H1 (cell line): ENCODE measurements around the gene SLC4A7. TPM values are rescaled to one million over a fixed set of nuclear protein-coding genes. Genes with fewer than 3 reads are reported as not detected.

Experiments
- CTCF ChIA-PET: fragments of 300-600 bp; sonication (Branson Sonifier 250); formaldehyde crosslinking; loops from one replicate; lab custom pipeline; 2021; ENCODE audit not compliant: partially characterized antibody; lab: Charles Lee
- POLR2A ChIA-PET: fragments of 300-600 bp; sonication (Branson Sonifier 250); formaldehyde crosslinking; loops from one replicate; lab custom pipeline; 2021; ENCODE audit warnings: inconsistent platforms; ENCODE audit not compliant: partially characterized antibody; lab: Charles Lee
- DNase-seq, 2 experiments: peaks; one replicate each; pipeline versions ENCODE4 v3.0.0 to v3.0.0-alpha.2; 2010 to 2022; ENCODE audit warnings: low spot score in 2 of 2, low read depth in 1 of 2, mixed read lengths in 1 of 2
- FAIRE-seq: peaks from 2 replicates; lab custom pipeline; 2011; peaks lifted over from hg19 to GRCh38; lab: Jason Lieb, UNC
- H2AFZ ChIP-seq: 2 replicates; pipeline ENCODE4 v1.8.1; 2012; ENCODE audit warnings: low read length, inconsistent platforms
- H2AK5ac ChIP-seq: 2 replicates; pipeline ENCODE4 v1.6.1; 2013; ENCODE audit warnings: low read depth, low read length
- H2BK120ac ChIP-seq: replicated peaks from 2 replicates; pipeline ENCODE3; 2013; ENCODE audit warnings: low read depth, low read length, inconsistent platforms
- H2BK12ac ChIP-seq: 2 replicates; pipeline ENCODE4 v1.6.1; 2013; ENCODE audit warnings: low read depth, low read length
- H2BK15ac ChIP-seq: 2 replicates; pipeline ENCODE4 v1.6.1; 2013; ENCODE audit warnings: low read length
- H2BK20ac ChIP-seq: 2 replicates; pipeline ENCODE4 v1.6.1; 2013; ENCODE audit warnings: low read length
- H2BK5ac ChIP-seq: 2 replicates; pipeline ENCODE4 v1.6.1; 2013; ENCODE audit warnings: low read depth, low read length
- H3K14ac ChIP-seq: 2 replicates; pipeline ENCODE4 v1.6.1; 2013; ENCODE audit warnings: inconsistent platforms; ENCODE audit not compliant: insufficient read length
- H3K18ac ChIP-seq: 2 replicates; pipeline ENCODE4 v1.6.1; 2013; ENCODE audit warnings: low read length; ENCODE audit errors: extremely low read depth
- H3K23ac ChIP-seq: 2 replicates; pipeline ENCODE4 v1.6.1; 2013; ENCODE audit warnings: inconsistent platforms; ENCODE audit not compliant: insufficient read length
- H3K23me2 ChIP-seq: 2 replicates; pipeline ENCODE4 v1.6.1; 2013; ENCODE audit warnings: low read depth, low read length
- H3K27ac ChIP-seq: 2 replicates; pipeline ENCODE4 v1.6.1; 2011; ENCODE audit warnings: low read depth, low read length, inconsistent platforms
- H3K27me3 ChIP-seq, 4 experiments: replicated peaks in 1 of 4; 1 replicate in 1 of 4; 2 replicates in 3 of 4; pipeline versions ENCODE4 v1.6.1 to v1.8.1; 2011 to 2013; ENCODE audit warnings: low read length in 3 of 4, mild to moderate bottlenecking in 3 of 4, inconsistent platforms in 2 of 4, mixed read lengths in 2 of 4, moderate library complexity in 1 of 4; ENCODE audit not compliant: control insufficient read depth in 3 of 4, insufficient read depth in 3 of 4; ENCODE audit errors: extremely low read depth in 1 of 4
- H3K36me3 ChIP-seq, 4 experiments: 2 replicates each; pipeline versions ENCODE4 v1.6.1 to v1.8.1; 2011 to 2013; ENCODE audit warnings: mild to moderate bottlenecking in 4 of 4, low read length in 3 of 4, moderate library complexity in 2 of 4, control low read depth in 1 of 4, inconsistent platforms in 1 of 4; ENCODE audit not compliant: insufficient read depth in 4 of 4, control insufficient read depth in 2 of 4
- H3K4ac ChIP-seq: replicated peaks from 2 replicates; pipeline ENCODE3; 2013; ENCODE audit warnings: low read length, low read depth, mixed read lengths, inconsistent platforms; ENCODE audit not compliant: insufficient read length
- H3K4me1 ChIP-seq, 4 experiments: replicated peaks in 1 of 4; 1 replicate in 1 of 4; 2 replicates in 3 of 4; pipeline versions ENCODE4 v1.6.1 to v1.8.1; 2011 to 2013; ENCODE audit warnings: low read length in 3 of 4, inconsistent platforms in 2 of 4, mixed read lengths in 1 of 4; ENCODE audit not compliant: insufficient read depth in 4 of 4, control insufficient read depth in 3 of 4
- H3K4me2 ChIP-seq, 2 experiments: 2 replicates each; pipeline versions ENCODE4 v1.6.1 to v1.8.1; 2011 to 2013; ENCODE audit warnings: low read depth in 2 of 2, low read length in 2 of 2, control low read depth in 1 of 2, inconsistent platforms in 1 of 2, mild to moderate bottlenecking in 1 of 2; ENCODE audit not compliant: insufficient read depth in 1 of 2
- H3K4me3 ChIP-seq, 4 experiments: fragments of 200-600, 300-600 bp in 1 of 4; sonication (generic), shearing (Covaris generic), sonication (Bioruptor Twin) in 1 of 4; 2 replicates each; pipeline versions ENCODE4 v1.5.1 to v1.8.1; 2011 to 2016; ENCODE audit warnings: low read length in 4 of 4, low read depth in 3 of 4, control low read depth in 2 of 4, inconsistent platforms in 2 of 4, mild to moderate bottlenecking in 2 of 4, mixed read lengths in 1 of 4, moderate library complexity in 1 of 4; ENCODE audit not compliant: insufficient read depth in 2 of 4; ENCODE audit errors: extremely low read depth in 1 of 4
- H3K56ac ChIP-seq: replicated peaks from 2 replicates; pipeline ENCODE3; 2013; ENCODE audit warnings: low read depth, mild to moderate bottlenecking, mixed read lengths, low read length, inconsistent platforms; ENCODE audit not compliant: insufficient read length
- H3K79me1 ChIP-seq: 2 replicates; pipeline ENCODE4 v1.6.1; 2013; ENCODE audit warnings: low read depth, low read length, control low read depth
- H3K79me2 ChIP-seq, 2 experiments: 2 replicates each; pipeline versions ENCODE4 v1.6.1 to v1.8.1; 2012 to 2013; ENCODE audit warnings: low read length in 2 of 2, mild to moderate bottlenecking in 2 of 2, inconsistent platforms in 1 of 2; ENCODE audit not compliant: insufficient read depth in 2 of 2, control insufficient read depth in 1 of 2
- H3K9ac ChIP-seq, 4 experiments: replicated peaks in 1 of 4; 1 replicate in 1 of 4; 2 replicates in 3 of 4; pipeline versions ENCODE4 v1.6.1 to v1.8.1; 2011 to 2013; ENCODE audit warnings: low read depth in 3 of 4, low read length in 3 of 4, control low read depth in 2 of 4, mild to moderate bottlenecking in 2 of 4, moderate library complexity in 2 of 4, inconsistent platforms in 1 of 4; ENCODE audit errors: extremely low read depth in 1 of 4
- H3K9me3 ChIP-seq, 2 experiments: 2 replicates each; pipeline versions ENCODE4 v1.6.1 to v1.8.1; 2012 to 2013; ENCODE audit warnings: mild to moderate bottlenecking in 2 of 2, moderate library complexity in 2 of 2, control low read depth in 1 of 2, inconsistent platforms in 1 of 2, low read depth in 1 of 2, low read length in 1 of 2, mixed read lengths in 1 of 2; ENCODE audit not compliant: insufficient read depth in 2 of 2
- H4K20me1 ChIP-seq, 2 experiments: replicated peaks in 1 of 2; 2 replicates each; pipeline versions ENCODE3 to v1.8.1; 2011 to 2013; ENCODE audit warnings: inconsistent platforms in 2 of 2, low read length in 2 of 2, mild to moderate bottlenecking in 1 of 2; ENCODE audit not compliant: insufficient read depth in 2 of 2, control insufficient read depth in 1 of 2
- H4K5ac ChIP-seq: 2 replicates; pipeline ENCODE4 v1.6.1; 2013; ENCODE audit warnings: low read length, low read depth, mixed read lengths, inconsistent platforms; ENCODE audit not compliant: insufficient read length
- H4K8ac ChIP-seq: 2 replicates; pipeline ENCODE4 v1.8.0; 2013; ENCODE audit warnings: mild to moderate bottlenecking, moderate library complexity, low read length, inconsistent platforms; ENCODE audit not compliant: insufficient read depth; ENCODE audit errors: extremely low read depth
- H4K91ac ChIP-seq: replicated peaks from 2 replicates; pipeline ENCODE3; 2013; ENCODE audit warnings: low read length, mixed read lengths, inconsistent platforms; ENCODE audit not compliant: insufficient read length
- FOSL1 ChIP-seq: IDR thresholded peaks from 2 replicates; pipeline ENCODE4 v1.6.1; 2011; ENCODE audit warnings: mild to moderate bottlenecking, low read depth, low read length, moderate library complexity; ENCODE audit not compliant: insufficient read depth
- KDM1A ChIP-seq: fragments of 200-600, 300-600 bp; sonication (generic); IDR thresholded peaks from 2 replicates; pipeline ENCODE4 v1.7.1; 2016; ENCODE audit warnings: mild to moderate bottlenecking, low read length, borderline replicate concordance
- POLR2AphosphoS5 ChIP-seq: IDR thresholded peaks from 2 replicates; pipeline ENCODE4 v1.6.1; 2011; ENCODE audit warnings: low read depth, low read length
- RAD21 ChIP-seq, 2 experiments: IDR thresholded peaks in 1 of 2; conservative IDR thresholded peaks in 1 of 2; 2 replicates each; pipeline ENCODE4 v1.6.1; 2011; ENCODE audit warnings: low read depth in 2 of 2, low read length in 2 of 2, improper control_type of control experiment in 1 of 2, inconsistent platforms in 1 of 2, mild to moderate bottlenecking in 1 of 2, moderate library complexity in 1 of 2
- SIN3A ChIP-seq, 2 experiments: IDR thresholded peaks in 1 of 2; conservative IDR thresholded peaks in 1 of 2; 2 replicates each; pipeline ENCODE4 v1.6.1; 2011 to 2012; ENCODE audit warnings: low read length in 2 of 2, improper control_type of control experiment in 1 of 2, low read depth in 1 of 2, mild to moderate bottlenecking in 1 of 2
- WGBS, 2 experiments: shearing (Covaris generic) in 1 of 2; methylation state at CpG; one replicate each; pipeline versions ENCODE4 v1.1.6 to v1.1.7; 2013 to 2015; ENCODE audit warnings: low lambda C conversion rate in 2 of 2, mixed read lengths in 2 of 2, inconsistent platforms in 1 of 2, low coverage in 1 of 2, missing lambda C conversion rate in 1 of 2; ENCODE audit not compliant: insufficient replicate concordance in 2 of 2, insufficient coverage in 1 of 2, insufficient read length in 1 of 2; ENCODE audit errors: extremely low coverage in 1 of 2, missing lambda C conversion rate in 1 of 2; 5-methylcytosine and 5-hydroxymethylcytosine counted together
- polyA plus RNA-seq, 7 experiments: library from polyadenylated mRNA; depleted of rRNA in 3 of 7; stranded (reverse) in 5 of 7; unstranded in 2 of 7; fragments of >200 nt in 5 of 7; fragments of 200-250 nt in 2 of 7; gene quantifications; 1 replicate in 5 of 7; 2 replicates in 1 of 7; 4 replicates in 1 of 7; pipeline versions ENCODE4 v1.2.1 to v1.2.3, GENCODE V29; 2011 to 2013; ENCODE audit warnings: missing spikeins in 2 of 7, mixed read lengths in 2 of 7
- total RNA-seq: library from RNA; stranded (reverse); fragmentation: NEBNext Ultra II Directional; extraction: Animal tissue kit (Norgen Biotek cat#: 25700); gene quantifications from 2 replicates; pipeline ENCODE4 v1.2.1, GENCODE V29; 2021

Gene SLC4A7
- total and polyA plus RNA-seq, 2 of the 8 experiments (the other 6 are each of a cell fraction or from before 2014, with no cell fraction given) = 14.9 to 70.5 TPM

DNA sequence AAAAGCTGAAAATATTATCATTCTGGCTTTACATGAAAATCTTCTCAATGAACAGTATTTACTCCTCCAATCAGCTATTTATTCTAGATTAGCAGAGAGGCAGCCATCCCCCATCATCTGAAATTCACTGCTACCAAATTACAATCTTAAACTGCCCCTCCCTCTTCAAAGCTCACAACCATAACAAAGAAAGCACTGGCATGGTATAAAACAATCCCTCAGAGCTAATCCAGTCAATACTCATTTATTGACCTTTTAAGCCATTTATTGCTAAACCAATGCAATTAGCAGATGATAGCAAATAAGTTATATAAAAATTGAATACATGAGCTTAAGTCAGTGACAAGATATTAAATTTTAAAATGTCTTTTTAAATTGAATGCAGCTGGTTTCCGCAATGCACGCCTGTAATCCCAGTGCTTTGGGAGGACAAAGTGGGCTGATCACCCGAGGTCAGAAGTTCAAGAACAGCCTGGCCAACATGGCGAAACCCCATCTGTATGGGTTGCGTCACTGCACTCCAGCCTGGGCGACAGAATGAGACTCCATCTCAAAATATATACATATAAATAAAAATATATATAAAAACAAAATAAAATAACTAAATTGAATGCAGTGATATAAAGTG is 12.1 kb downstream of the SLC4A7 start:
- peaks cover 0 to 2% (median 0%) of the 10 kb centered on the region in 4 experiments; a peak in 1 of 7 replicates for H3K4me1 ChIP-seq
- no peak overlapping the region for H3K14ac ChIP-seq
- H3K4me3 ChIP-seq = no peak overlapping the region
- no peak overlapping the region for H2BK120ac ChIP-seq
- no peak overlapping the region for H2AK5ac ChIP-seq
- no peak overlapping the region for H2BK5ac ChIP-seq
- no peak overlapping the region for H3K9ac ChIP-seq
- H4K91ac ChIP-seq = no peak overlapping the region
- H3K79me1 ChIP-seq = no peaks in the 10 kb centered on the region
- H2BK12ac ChIP-seq = no peak overlapping the region
- H3K27ac ChIP-seq = no peak overlapping the region
- H4K20me1 ChIP-seq = peaks cover 4 to 8% of the 10 kb centered on the region in 2 experiments
- FAIRE-seq (no peak), DNase-seq (no peak)
- no peak overlapping the region for H3K56ac ChIP-seq
- POLR2A ChIA-PET = interaction anchor here (0.6 to 2.7 kb wide), 4 partner anchors 10 to 62 kb away, joined by 3 to 15 read pairs (median 3); partner anchors contain the start of gene SLC4A7
- CTCF ChIA-PET = interaction anchor here (0.8 to 1.3 kb wide), 5 partner anchors 11 to 193 kb away, joined by 3 to 4 read pairs (median 3); no protein-coding TSS in a partner anchor
- H3K23me2 ChIP-seq = no peaks in the 10 kb centered on the region
- no peak overlapping the region for H4K5ac ChIP-seq
- no peak overlapping the region for H2AFZ ChIP-seq
- H2BK15ac ChIP-seq = no peak overlapping the region
- H3K9me3 ChIP-seq = no peaks in the 10 kb centered on the region
- no peak overlapping the region for H2BK20ac ChIP-seq
- no peak overlapping the region for H3K4ac ChIP-seq
- no peak overlapping the region for H3K23ac ChIP-seq
- no peak overlapping the region for H3K4me2 ChIP-seq
- WGBS, 2 experiments = 95% methylated on average over 6 of the region's 6 CpGs; no CpG with 5 or more reads in 1 of the 2 experiments
- H3K79me2 ChIP-seq = peaks cover 11 to 99% of the 10 kb centered on the region in 2 experiments
- H3K36me3 ChIP-seq = no peaks in the 10 kb centered on the region
- no peak overlapping the region for H3K18ac ChIP-seq
- no peaks in the 10 kb centered on the region for H3K27me3 ChIP-seq
- H4K8ac ChIP-seq = no peak overlapping the region
- TF ChIP-seq FOSL1 (no peak), KDM1A (no peak), POLR2AphosphoS5 (no peak), RAD21 (IDR thresholded peaks at IDR 0.05 in 1 of 2, conservative IDR thresholded peaks at IDR 0.05 in 1 of 2; ENCODE audit: low read depth in 2 of 2, low read length in 2 of 2) (no peak), SIN3A (conservative IDR thresholded peaks at IDR 0.05 in 1 of 2, IDR thresholded peaks at IDR 0.05 in 1 of 2; ENCODE audit: low read depth in 1 of 2, low read length in 2 of 2) (no peak)
